K562 (cell line): Measurements from ENCODE around the gene ATXN2L. TPM values are rescaled to one million over a fixed set of nuclear protein-coding genes. Genes with fewer than 3 reads are reported as not detected.
"Not testable (repeated sequence)": the region's sequence is repeated elsewhere in the genome, so short reads cannot be mapped to it uniquely, and the experiment has no call there.

Source experiments
- ATAC-seq: fragments of 200-7000 bp; cut with Tn5 transposase; 3 replicates; pipeline ENCODE4 v1.9.1; 2020; ENCODE audit warnings: moderate library complexity
- BruUV-seq: library from RNA; stranded (reverse); fragments of 400-500 nt; replicated peaks from 2 replicates; lab custom pipeline; 2021; lab: Mats Ljungman, UMichigan
- CTCF ChIA-PET: fragments of 300-600 bp; formaldehyde crosslinking; extraction: SDS; loops from one replicate; lab custom pipeline; 2021; ENCODE audit warnings: low intra/inter-chr PET ratio; lab: Yijun Ruan, JAX
- POLR2A ChIA-PET: fragments of 300-600, 350-650 bp; sonication (Branson Sonifier 250); formaldehyde crosslinking; extraction: SDS; loops from one replicate; lab custom pipeline; 2021; ENCODE audit warnings: antibody characterized with exemption, inconsistent platforms; lab: Yijun Ruan, JAX
- DNase-seq, 4 experiments: peaks; one replicate each; pipeline versions ENCODE4 v3.0.0 to v3.0.0-alpha.2; 2011 to 2018; ENCODE audit warnings: low spot score in 3 of 4, mixed read lengths in 3 of 4; ENCODE audit errors: extremely low read depth in 1 of 4
- FAIRE-seq: peaks from 2 replicates; lab custom pipeline; 2011; peaks lifted over from hg19 to GRCh38; lab: Jason Lieb, UNC
- H2AFZ ChIP-seq: 2 replicates; pipeline ENCODE4 v1.6.0; 2011; ENCODE audit warnings: low read depth, low read length, control low read depth, inconsistent platforms
- H3K27ac ChIP-seq: fragments of 200-600 bp; 3 replicates; pipeline ENCODE4 v1.8.0; 2011; ENCODE audit warnings: low read depth, mild to moderate bottlenecking, control low read depth, inconsistent platforms, low read length, moderate library complexity, mixed read lengths; ENCODE audit errors: extremely low read depth
- H3K27me3 ChIP-seq, 2 experiments: fragments of 300-600 bp in 1 of 2; 2 replicates in 1 of 2; 3 replicates in 1 of 2; pipeline versions ENCODE4 v1.6.0 to v1.8.0; 2011; ENCODE audit warnings: inconsistent platforms in 2 of 2, low read length in 2 of 2, mild to moderate bottlenecking in 1 of 2, mixed read lengths in 1 of 2, moderate library complexity in 1 of 2; ENCODE audit not compliant: control insufficient read depth in 2 of 2, insufficient read depth in 2 of 2
- H3K36me3 ChIP-seq: fragments of 300-600 bp; 3 replicates; pipeline ENCODE4 v1.8.0; 2011; ENCODE audit warnings: mild to moderate bottlenecking, low read length, inconsistent platforms; ENCODE audit not compliant: control insufficient read depth, insufficient read depth
- H3K4me1 ChIP-seq, 2 experiments: fragments of 200-600 bp in 1 of 2; replicated peaks in 1 of 2; 2 replicates in 1 of 2; 3 replicates in 1 of 2; pipeline versions ENCODE4 v1.5.1 to v1.8.0; 2011; ENCODE audit warnings: inconsistent platforms in 2 of 2, low read length in 2 of 2, mild to moderate bottlenecking in 1 of 2, mixed read lengths in 1 of 2, moderate library complexity in 1 of 2; ENCODE audit not compliant: control insufficient read depth in 2 of 2, insufficient read depth in 2 of 2
- H3K4me2 ChIP-seq: 2 replicates; pipeline ENCODE4 v1.6.1; 2011; ENCODE audit warnings: low read length, control low read depth, inconsistent platforms, mixed read lengths; ENCODE audit not compliant: insufficient read depth
- H3K4me3 ChIP-seq: fragments of 200-600 bp; sonication (generic), shearing (Covaris generic); 2 replicates; pipeline ENCODE4 v1.5.1; 2016; ENCODE audit warnings: control low read depth, inconsistent platforms
- H3K79me2 ChIP-seq: fragments of 200-600 bp; 3 replicates; pipeline ENCODE4 v1.8.0; 2011; ENCODE audit warnings: low read length, inconsistent platforms; ENCODE audit not compliant: control insufficient read depth, insufficient read depth
- H3K9ac ChIP-seq, 2 experiments: 2 replicates each; pipeline versions ENCODE4 v1.6.0 to v1.6.1; 2011; ENCODE audit warnings: low read depth in 2 of 2, low read length in 2 of 2, control low read depth in 1 of 2, inconsistent platforms in 1 of 2, mild to moderate bottlenecking in 1 of 2, mixed read lengths in 1 of 2; ENCODE audit not compliant: insufficient read depth in 1 of 2
- H3K9me1 ChIP-seq: one replicate; pipeline ENCODE4 v1.6.0; 2011; ENCODE audit warnings: inconsistent platforms, mild to moderate bottlenecking, low read length, moderate library complexity; ENCODE audit not compliant: control insufficient read depth, insufficient read depth
- H3K9me3 ChIP-seq: replicated peaks from 2 replicates; pipeline ENCODE4 v1.5.1; 2011; ENCODE audit warnings: low read depth, low read length, inconsistent platforms; ENCODE audit not compliant: control insufficient read depth, insufficient read depth
- H4K20me1 ChIP-seq: replicated peaks from 2 replicates; pipeline ENCODE4 v1.6.1; 2011; ENCODE audit warnings: low read length, inconsistent platforms, mixed read lengths; ENCODE audit not compliant: control insufficient read depth, insufficient read depth
- CTCF ChIP-seq, 3 experiments: IDR thresholded peaks in 2 of 3; conservative IDR thresholded peaks in 1 of 3; 2 replicates each; pipeline ENCODE4 v1.5.1; 2011 to 2012; ENCODE audit warnings: low read length in 3 of 3, mild to moderate bottlenecking in 3 of 3, control low read depth in 2 of 3, improper control_type of control experiment in 1 of 3, inconsistent platforms in 1 of 3, low read depth in 1 of 3, mixed read lengths in 1 of 3, moderate library complexity in 1 of 3; ENCODE audit not compliant: insufficient read depth in 2 of 3
- RAD21 ChIP-seq, 2 experiments: fragments of 250-450 bp in 1 of 2; fragments of 450-650 bp in 1 of 2; sonication (Bioruptor Pico) in 1 of 2; formaldehyde crosslinking in 1 of 2; IDR thresholded peaks in 1 of 2; conservative IDR thresholded peaks in 1 of 2; 2 replicates each; pipeline versions ENCODE4 v1.4.0 to v1.8.0; 2020 to 2022; ENCODE audit warnings: mild to moderate bottlenecking in 2 of 2, moderate library complexity in 1 of 2
- SMC3 ChIP-seq: conservative IDR thresholded peaks from 2 replicates; pipeline ENCODE4 v1.6.1; 2011; ENCODE audit warnings: low read depth, low read length, improper control_type of control experiment; ENCODE audit not compliant: insufficient read depth
- whole genome bisulfite sequencing: fragments of 100-300 bp; shearing (Covaris generic); methylation state at CpG from one replicate; pipeline ENCODE4 v1.1.6; 2016; ENCODE audit warnings: low coverage, mixed read lengths; ENCODE audit not compliant: insufficient coverage; ENCODE audit errors: missing lambda C conversion rate; 5-methylcytosine and 5-hydroxymethylcytosine counted together
- in situ Hi-C: fragments of 300-500 bp; cut with MboI; formaldehyde crosslinking; loops from 4 replicates; pipeline ENCODE4 v1.15.0; 2018; ENCODE audit warnings: inconsistent platforms, mixed read lengths
- intact Hi-C: fragments of 100-400 bp; cut with micrococcal nuclease; formaldehyde crosslinking; loops from 2 replicates; pipeline ENCODE4 v1.14.2; 2022
- polyA plus RNA-seq, 8 experiments: library from polyadenylated mRNA; depleted of rRNA in 4 of 8; stranded (reverse) in 5 of 8; unstranded in 3 of 8; fragments of >200 nt; fragmentation: Nextera tagmentation in 2 of 8; fragmentation: Illumina TruSeq in 1 of 8; extraction: Ambion mirVana in 2 of 8; extraction: Trizol in 1 of 8; gene quantifications; 2 replicates each; pipeline versions ENCODE4 v1.2.1 to v1.2.3, GENCODE V29; 2011 to 2014; ENCODE audit warnings: inconsistent platforms in 1 of 8, missing spikeins in 1 of 8
- total RNA-seq, 7 experiments: library from RNA; depleted of rRNA in 6 of 7; stranded (reverse); fragments of >200 nt in 6 of 7; fragmentation: Illumina TruSeq in 2 of 7; extraction: Trizol in 2 of 7; gene quantifications; 2 replicates each; pipeline versions ENCODE4 v1.2.1 to v1.2.3, GENCODE V29; 2011 to 2021; ENCODE audit warnings: low replicate concordance in 1 of 7

Gene ATXN2L
- total and polyA plus RNA-seq, 9 of the 15 experiments (the other 6 are each of a cell fraction or from before 2014, with no cell fraction given) = 3.8 to 280 (median 37.2) TPM

- H4K20me1 ChIP-seq, BruUV-seq, FAIRE-seq, H3K79me2 ChIP-seq, intact Hi-C loops, H3K9ac ChIP-seq, CTCF ChIA-PET, H3K9me3 ChIP-seq, H3K4me3 ChIP-seq, H3K4me1 ChIP-seq, H3K4me2 ChIP-seq, H2AFZ ChIP-seq, H3K27me3 ChIP-seq, H3K36me3 ChIP-seq, H3K27ac ChIP-seq, H3K9me1 ChIP-seq, in situ Hi-C loops, POLR2A ChIA-PET: not testable (repeated sequence)
- DNase-seq (peak in 1 of 4 experiments; percentile 88), ATAC-seq (peak; percentile 99)
- WGBS = 0% methylated on average over 1 of the region's 13 CpGs
- TF ChIP-seq RAD21 (CRISPR knock-in tag; conservative IDR thresholded peaks at IDR 0.05 in 1 of 2, IDR thresholded peaks at IDR 0.05 in 1 of 2) (peak in 1 of 2 experiments; percentile 61; a peak in 3 of 4 replicates), SMC3 (peak; percentile 36; the same call in 1 of the 2 replicates), CTCF (IDR thresholded peaks at IDR 0.05 in 2 of 3, conservative IDR thresholded peaks at IDR 0.05 in 1 of 3; ENCODE audit: insufficient read depth in 2 of 3, low read depth in 1 of 3, low read length in 3 of 3) (peak; percentile 40 to 61 (median 61); a peak in 5 of 6 replicates)
Measured at GRCh38 chr16:28802235-28803019, 20.4 kb upstream of the ATXN2L start.

GRCh38 chr16:28807445-28808120 is 15.2 kb upstream of the ATXN2L start:
- H3K4me2 ChIP-seq, H2AFZ ChIP-seq, BruUV-seq, POLR2A ChIA-PET, in situ Hi-C loops, H3K9ac ChIP-seq, H3K4me3 ChIP-seq, ATAC-seq, H3K27me3 ChIP-seq, FAIRE-seq, CTCF ChIA-PET, H3K9me3 ChIP-seq, H3K9me1 ChIP-seq, H3K27ac ChIP-seq, DNase-seq, H3K36me3 ChIP-seq, intact Hi-C loops, H3K79me2 ChIP-seq, H4K20me1 ChIP-seq, H3K4me1 ChIP-seq: not testable (repeated sequence)
- no CpG with 5 or more reads among the region's 11 CpGs for WGBS
